Activated B cell treated with CpG ODN at 0.5 μM for 24 hours (primary cell): ENCODE results near the gene HSPA1B. TPM values are rescaled to one million over a fixed set of nuclear protein-coding genes. Genes with fewer than 3 reads are reported as not detected.
"Not testable (repeated sequence)": the region's sequence is repeated elsewhere in the genome, so short reads cannot be mapped to it uniquely, and the experiment has no call there.

ENCODE experiments used
- ATAC-seq: fragments of 200-7000 bp; cut with Tn5 transposase; one replicate; pipeline ENCODE4 v1.10.0; 2021; ENCODE audit warnings: low read depth, mild to moderate bottlenecking, moderate library complexity
- CTCF ChIA-PET: fragments of 350-600 bp; sonication (Branson Sonifier 250); formaldehyde crosslinking; loops from one replicate; lab custom pipeline; 2021; ENCODE audit warnings: antibody characterized with exemption; lab: Charles Lee
- POLR2A ChIA-PET: fragments of 350-600 bp; sonication (Branson Sonifier 250); formaldehyde crosslinking; loops from one replicate; lab custom pipeline; 2021; ENCODE audit warnings: antibody characterized with exemption; lab: Charles Lee
- DNase-seq: peaks from one replicate; pipeline ENCODE4 v3.0.0; 2022
- H3K27ac Mint-ChIP-seq: one replicate; pipeline ENCODE4 v1.8.0; 2020; ENCODE audit warnings: mixed read lengths
- H3K27me3 Mint-ChIP-seq: one replicate; pipeline ENCODE4 v1.8.0; 2021; ENCODE audit warnings: mixed read lengths
- H3K36me3 Mint-ChIP-seq: one replicate; pipeline ENCODE4 v1.8.0; 2021; ENCODE audit warnings: low read depth, mixed read lengths
- H3K4me1 Mint-ChIP-seq: one replicate; pipeline ENCODE4 v1.8.0; 2021; ENCODE audit warnings: mixed read lengths
- H3K4me3 Mint-ChIP-seq: one replicate; pipeline ENCODE4 v1.8.0; 2020; ENCODE audit warnings: mild to moderate bottlenecking, mixed read lengths
- H3K9me3 Mint-ChIP-seq: one replicate; pipeline ENCODE4 v1.8.0; 2020; ENCODE audit warnings: mixed read lengths
- intact Hi-C: fragments of 100-400 bp; cut with micrococcal nuclease; formaldehyde crosslinking; loops from one replicate; pipeline ENCODE4 v1.15.1; 2024
- total RNA-seq: library from RNA; stranded (reverse); gene quantifications from 2 replicates; pipeline ENCODE4 v1.2.3, GENCODE V29; 2022
- TF ChIP-seq, protein P1 (sequence below): fragments of 200-600 bp; IDR thresholded peaks from one replicate; pipeline ENCODE4 v1.8.0; 2022; ENCODE audit warnings: antibody characterized with exemption, mild to moderate bottlenecking

Gene HSPA1B
- total RNA-seq, 1 donor from 2014 or later = 30.4 TPM

DNA sequence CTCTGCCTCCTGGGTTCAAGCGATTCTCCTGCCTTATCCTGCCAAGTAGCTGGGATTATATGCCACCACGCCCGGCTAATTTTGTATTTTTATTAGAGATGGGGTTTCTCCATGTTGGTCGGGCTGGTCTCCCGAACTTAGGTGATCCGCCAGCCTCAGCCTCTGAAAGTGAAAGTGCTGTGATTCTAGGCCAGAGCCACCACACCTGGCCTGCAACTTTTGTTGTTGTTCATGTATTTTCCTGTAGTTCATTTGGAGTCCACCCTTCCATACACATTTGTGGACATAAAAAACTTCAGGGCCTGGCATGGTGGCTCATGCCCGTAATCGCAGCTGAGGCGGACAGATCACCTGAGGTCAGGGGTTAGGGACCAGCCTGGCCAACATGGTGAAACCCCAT, 14.5 kb downstream of the HSPA1B start:
- ChIA-PET CTCF (no interaction called here), POLR2A (interaction anchor here (1.2 to 1.4 kb wide), 2 partner anchors 114 to 203 kb away, joined by 3 read pairs; no protein-coding TSS in a partner anchor)
- Mint-ChIP-seq H3K36me3 (peaks cover 51% of the 10 kb centered on the region), H3K27me3 (no peaks in the 10 kb centered on the region), H3K27ac (no peak overlapping the region), H3K4me3 (no peak overlapping the region), H3K4me1 (peaks cover 20% of the 10 kb centered on the region), H3K9me3 (no peaks in the 10 kb centered on the region)
- DNase-seq (no peak), ATAC-seq (no peak)
- intact Hi-C loops = no loop called here
- TF ChIP-seq, protein P1, sequence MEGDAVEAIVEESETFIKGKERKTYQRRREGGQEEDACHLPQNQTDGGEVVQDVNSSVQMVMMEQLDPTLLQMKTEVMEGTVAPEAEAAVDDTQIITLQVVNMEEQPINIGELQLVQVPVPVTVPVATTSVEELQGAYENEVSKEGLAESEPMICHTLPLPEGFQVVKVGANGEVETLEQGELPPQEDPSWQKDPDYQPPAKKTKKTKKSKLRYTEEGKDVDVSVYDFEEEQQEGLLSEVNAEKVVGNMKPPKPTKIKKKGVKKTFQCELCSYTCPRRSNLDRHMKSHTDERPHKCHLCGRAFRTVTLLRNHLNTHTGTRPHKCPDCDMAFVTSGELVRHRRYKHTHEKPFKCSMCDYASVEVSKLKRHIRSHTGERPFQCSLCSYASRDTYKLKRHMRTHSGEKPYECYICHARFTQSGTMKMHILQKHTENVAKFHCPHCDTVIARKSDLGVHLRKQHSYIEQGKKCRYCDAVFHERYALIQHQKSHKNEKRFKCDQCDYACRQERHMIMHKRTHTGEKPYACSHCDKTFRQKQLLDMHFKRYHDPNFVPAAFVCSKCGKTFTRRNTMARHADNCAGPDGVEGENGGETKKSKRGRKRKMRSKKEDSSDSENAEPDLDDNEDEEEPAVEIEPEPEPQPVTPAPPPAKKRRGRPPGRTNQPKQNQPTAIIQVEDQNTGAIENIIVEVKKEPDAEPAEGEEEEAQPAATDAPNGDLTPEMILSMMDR = no peak

DNA sequence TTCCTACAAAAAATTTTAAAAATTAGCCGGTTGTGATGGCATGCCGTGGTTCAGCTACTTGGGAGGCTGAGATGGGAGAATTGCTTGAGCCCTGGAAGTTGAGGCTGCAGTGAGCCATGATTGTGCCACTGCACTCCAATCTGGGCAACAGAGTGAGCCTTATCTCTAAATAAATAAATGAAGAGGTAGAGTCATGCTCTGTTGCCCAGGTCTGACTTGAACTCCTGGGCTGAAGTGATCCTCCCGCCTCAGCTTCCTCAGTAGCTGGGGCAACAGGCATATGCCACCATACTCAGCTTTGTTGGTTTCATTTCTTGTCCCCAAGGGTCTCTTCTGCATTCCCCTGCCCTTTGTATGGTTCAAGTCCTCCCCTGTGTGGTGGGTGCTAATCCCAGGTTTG, 17.0 kb downstream of the HSPA1B start:
- H3K4me1 Mint-ChIP-seq = no peaks in the 10 kb centered on the region
- POLR2A ChIA-PET = interaction anchor here (0.6 to 1.5 kb wide), 4 partner anchors 9 to 77 kb away, joined by 3 to 7 read pairs (median 6); no protein-coding TSS in a partner anchor
- TF ChIP-seq, protein P1 = no peak
- no peaks in the 10 kb centered on the region for H3K9me3 Mint-ChIP-seq
- H3K4me3 Mint-ChIP-seq = no peak overlapping the region
- no peak overlapping the region for H3K27ac Mint-ChIP-seq
- H3K27me3 Mint-ChIP-seq = no peaks in the 10 kb centered on the region
- DNase-seq = no peak
- no peak for ATAC-seq
- CTCF ChIA-PET = no interaction called here
- peaks cover 31% of the 10 kb centered on the region for H3K36me3 Mint-ChIP-seq
- intact Hi-C loops = no loop called here

DNA sequence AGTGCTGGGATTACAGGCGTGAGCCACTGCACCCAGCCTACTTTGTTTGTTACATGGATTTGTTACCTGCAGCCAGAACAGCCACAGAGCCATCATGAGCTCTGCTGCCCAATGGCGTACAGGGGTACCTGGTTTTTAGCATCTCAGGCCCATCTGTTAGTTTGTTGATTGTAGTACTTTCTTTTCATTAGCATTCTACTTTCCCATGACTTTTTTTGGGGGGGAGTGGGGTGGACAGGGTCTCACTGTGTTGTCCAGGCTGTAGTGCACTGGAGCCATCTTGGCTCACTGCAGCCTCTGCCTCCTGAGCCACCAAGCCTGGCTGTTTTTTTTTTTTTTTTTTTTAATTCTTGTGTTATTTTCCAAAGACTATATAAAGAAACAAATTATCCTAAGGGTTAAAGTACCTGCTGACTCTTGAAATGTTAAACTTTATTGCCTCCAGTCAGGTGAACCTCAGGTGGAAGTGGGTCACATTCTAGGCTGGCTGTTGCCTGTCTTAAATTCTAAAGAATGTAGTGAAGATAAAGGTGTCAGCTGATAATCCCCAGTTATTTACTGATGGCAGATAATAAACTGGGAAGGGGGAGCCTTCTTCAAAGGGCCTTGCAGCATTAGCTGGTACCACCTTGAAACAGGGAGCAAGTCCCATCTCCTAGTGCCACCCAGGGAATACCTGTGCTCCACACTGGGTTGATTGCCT, 19.9 kb downstream of the HSPA1B start:
- Mint-ChIP-seq H3K27ac (no peak overlapping the region), H3K9me3 (no peaks in the 10 kb centered on the region), H3K27me3 (no peaks in the 10 kb centered on the region), H3K4me1 (no peaks in the 10 kb centered on the region), H3K4me3 (no peak overlapping the region), H3K36me3 (peaks cover 8% of the 10 kb centered on the region)
- TF ChIP-seq, protein P1 = no peak
- no peak for ATAC-seq
- CTCF ChIA-PET = no interaction called here
- POLR2A ChIA-PET = interaction anchor here (0.6 to 1.0 kb wide), 2 partner anchors 15 to 980 kb away, joined by 3 to 6 read pairs; partner anchors contain the start of gene NEU1
- DNase-seq = no peak
- intact Hi-C loops = no loop called here

DNA sequence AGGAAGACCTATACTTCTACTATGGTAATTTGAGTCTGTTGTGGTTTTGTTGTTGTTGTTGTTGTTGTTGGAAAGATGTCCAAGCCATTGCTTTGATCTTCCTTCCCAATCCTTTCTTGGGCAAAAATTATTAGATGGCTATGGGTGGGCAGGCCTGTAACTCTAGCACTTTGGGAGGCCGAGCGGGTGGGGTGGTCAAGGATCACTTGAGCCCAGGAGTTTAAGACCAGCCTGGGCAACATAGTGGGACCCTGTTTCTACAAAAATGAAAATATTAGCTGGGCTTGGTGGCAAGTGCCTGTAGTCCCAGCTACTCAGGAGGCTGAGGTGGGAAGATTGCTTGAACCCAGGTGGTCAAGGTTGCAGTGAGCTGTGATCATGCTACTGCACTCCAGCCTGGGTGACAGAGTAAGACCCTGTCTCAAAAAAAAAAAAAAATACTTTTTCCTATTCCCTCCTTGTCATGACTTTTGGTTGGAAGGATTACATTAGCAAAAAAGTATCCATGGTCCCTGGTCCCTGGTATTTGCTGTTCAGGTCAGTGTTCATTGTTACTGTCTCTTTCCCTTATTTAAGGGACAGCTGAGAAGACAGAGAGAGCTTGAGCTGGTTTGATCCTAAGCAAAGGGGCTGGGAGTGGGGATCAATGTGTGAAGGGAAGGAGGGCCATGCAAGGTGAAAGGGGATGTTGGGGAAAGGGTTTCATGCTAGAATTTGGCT, 23.4 kb downstream of the HSPA1B start:
- ATAC-seq (no peak), DNase-seq (no peak)
- TF ChIP-seq, protein P1 = no peak
- no peak overlapping the region for H3K27ac Mint-ChIP-seq
- intact Hi-C loops = no loop called here
- H3K4me3 Mint-ChIP-seq = no peak overlapping the region
- H3K27me3 Mint-ChIP-seq = no peaks in the 10 kb centered on the region
- CTCF ChIA-PET = no interaction called here
- no peaks in the 10 kb centered on the region for H3K9me3 Mint-ChIP-seq
- POLR2A ChIA-PET = interaction anchor here (0.7 kb wide), 1 partner anchor 1241 kb away, joined by 5 read pairs; no protein-coding TSS in a partner anchor
- no peaks in the 10 kb centered on the region for H3K36me3 Mint-ChIP-seq
- H3K4me1 Mint-ChIP-seq = no peaks in the 10 kb centered on the region

DNA sequence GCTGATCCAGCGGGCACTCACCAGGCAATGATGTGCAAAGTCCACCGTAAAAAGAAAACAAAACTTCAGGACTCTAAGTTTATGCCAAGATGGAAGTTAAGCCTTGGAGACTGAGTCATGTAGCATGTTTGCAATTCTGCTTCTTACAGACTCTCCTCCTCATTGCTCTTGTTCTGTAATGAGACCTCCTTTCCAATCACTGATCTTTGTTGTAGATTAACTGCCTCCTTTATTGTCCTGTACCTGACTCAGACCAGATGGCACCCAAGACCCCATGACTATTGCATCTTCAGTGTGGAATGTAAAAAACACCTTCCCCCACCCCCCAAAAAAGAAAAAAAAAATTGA, 23.9 kb downstream of the HSPA1B start:
- CTCF ChIA-PET = no interaction called here
- Mint-ChIP-seq H3K36me3 (no peaks in the 10 kb centered on the region), H3K4me1 (no peaks in the 10 kb centered on the region), H3K4me3 (no peak overlapping the region), H3K27ac (no peak overlapping the region), H3K27me3 (no peaks in the 10 kb centered on the region), H3K9me3 (no peaks in the 10 kb centered on the region)
- intact Hi-C loops = no loop called here
- ATAC-seq (no peak), DNase-seq (no peak)
- POLR2A ChIA-PET = interaction anchor here (0.6 kb wide), 1 partner anchor 102 kb away, joined by 11 read pairs; no protein-coding TSS in a partner anchor
- TF ChIP-seq, protein P1 = no peak

DNA sequence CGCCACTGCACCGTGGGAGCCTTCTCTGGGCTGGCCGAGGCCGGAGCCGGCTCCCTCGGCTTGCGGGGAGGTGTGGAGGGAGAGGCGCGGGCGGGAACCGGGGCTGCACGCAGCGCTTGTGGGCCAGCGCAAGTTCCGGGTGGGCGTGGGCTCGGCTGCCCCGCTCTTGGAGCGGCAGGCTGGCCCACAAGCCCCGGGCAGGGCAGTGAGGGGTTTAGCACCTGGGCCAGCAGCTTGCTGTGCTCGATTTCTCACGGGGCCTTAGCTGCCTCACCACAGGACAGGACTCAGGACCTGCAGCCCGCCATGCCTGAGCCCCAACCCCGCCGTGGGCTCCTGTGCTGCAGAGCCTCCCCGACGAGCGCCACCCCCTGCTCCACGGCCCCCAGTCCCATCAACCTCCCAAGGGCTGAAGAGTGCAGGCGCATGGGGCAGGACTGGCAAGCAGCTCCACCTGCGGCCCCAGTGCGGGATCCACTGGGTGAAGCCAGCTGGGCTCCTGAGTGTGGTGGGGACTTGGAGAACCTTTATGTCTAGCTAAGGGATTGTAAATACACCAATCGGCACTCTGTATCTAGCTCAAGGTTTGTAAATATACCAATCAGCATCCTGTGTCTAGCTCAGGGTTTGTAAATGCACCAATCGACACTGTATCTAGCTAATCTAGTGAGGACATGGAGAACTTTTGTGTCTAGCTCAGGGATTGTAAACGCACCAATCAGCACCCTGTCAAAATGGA, 24.6 kb downstream of the HSPA1B start:
- ATAC-seq, H3K9me3 Mint-ChIP-seq, H3K27me3 Mint-ChIP-seq, H3K4me1 Mint-ChIP-seq, CTCF ChIA-PET, H3K27ac Mint-ChIP-seq, H3K4me3 Mint-ChIP-seq, intact Hi-C loops, DNase-seq, H3K36me3 Mint-ChIP-seq: not testable (repeated sequence)
- POLR2A ChIA-PET = interaction anchor here (0.6 kb wide), 1 partner anchor 102 kb away, joined by 11 read pairs; no protein-coding TSS in a partner anchor

DNA sequence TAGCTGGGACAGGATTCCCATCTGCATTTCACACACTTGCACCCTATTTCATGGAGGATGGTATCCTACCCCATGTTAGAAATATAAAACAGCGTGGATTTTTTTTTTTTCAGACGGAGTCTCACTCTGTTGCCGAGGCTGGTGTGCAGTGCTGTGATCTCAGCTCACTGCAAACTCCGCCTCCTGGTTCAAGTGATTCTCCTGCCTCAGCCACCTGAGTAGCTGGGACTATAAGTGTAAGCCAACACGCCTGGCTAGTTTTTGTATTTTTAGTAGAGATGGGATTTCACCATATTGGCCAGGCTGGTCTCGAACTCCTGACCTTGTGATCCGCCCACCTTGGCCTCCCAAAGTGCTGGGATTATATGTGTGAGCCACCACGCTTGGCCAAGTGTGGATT, 30.2 kb downstream of the HSPA1B start:
- DNase-seq, H3K4me3 Mint-ChIP-seq, intact Hi-C loops, H3K9me3 Mint-ChIP-seq, ATAC-seq, H3K27me3 Mint-ChIP-seq, CTCF ChIA-PET, H3K27ac Mint-ChIP-seq: not testable (repeated sequence)
- POLR2A ChIA-PET = interaction anchor here (0.6 kb wide), 1 partner anchor 22 kb away, joined by 9 read pairs; no protein-coding TSS in a partner anchor
- Mint-ChIP-seq H3K4me1 (peaks cover 14% of the 10 kb centered on the region), H3K36me3 (peaks cover 44% of the 10 kb centered on the region)
